Body of pancreas (tissue), 4 donors: ENCODE data around the gene BIRC6. TPM values are rescaled to one million over a fixed set of nuclear protein-coding genes. Genes with fewer than 3 reads are reported as not detected.
A peak's percentile ranks its signal among the peaks of the same experiment; 100 is the strongest.
"Not testable (repeated sequence)": the region's sequence is repeated elsewhere in the genome, so short reads cannot be mapped to it uniquely, and the experiment has no call there.

ENCODE experiments used
- ATAC-seq: fragments of 150-250 bp; one replicate; pipeline ENCODE4 v1.9.1; 2016
- DNase-seq, 4 donors: peaks; one replicate each; pipeline ENCODE4 v3.0.0-alpha.2; 2019
- H3K27ac ChIP-seq, 4 donors: fragments of 200-600 bp; sonication (generic); 1 replicate in 3 of 4; 2 replicates in 1 of 4; pipeline versions ENCODE4 v1.5.1 to v1.6.1; 2016 to 2019; ENCODE audit warnings: mild to moderate bottlenecking in 1 of 4, mixed read lengths in 1 of 4, moderate library complexity in 1 of 4
- H3K27me3 ChIP-seq, 2 donors: fragments of 200-600 bp; sonication (generic); one replicate each; pipeline ENCODE4 v1.6.0; 2016; ENCODE audit warnings: mild to moderate bottlenecking in 1 of 2
- H3K36me3 ChIP-seq, 2 donors: fragments of 200-600 bp; sonication (generic); replicated peaks in 1 of 2; 2 replicates each; pipeline ENCODE4 v1.5.1; 2016; ENCODE audit warnings: low read depth in 2 of 2; ENCODE audit not compliant: insufficient read depth in 1 of 2
- H3K4me1 ChIP-seq: fragments of 200-600 bp; sonication (generic); one replicate; pipeline ENCODE4 v1.6.0; 2016
- H3K4me3 ChIP-seq, 2 donors: fragments of 200-600 bp; sonication (generic); 1 replicate in 1 of 2; 2 replicates in 1 of 2; pipeline ENCODE4 v1.5.1; 2016 to 2019
- H3K9me3 ChIP-seq, 3 donors: fragments of 200-600 bp; sonication (generic); 1 replicate in 2 of 3; 2 replicates in 1 of 3; pipeline ENCODE4 v1.5.1; 2016
- CTCF ChIP-seq, 7 experiments: fragments of 450-650 bp in 4 of 7; fragments of 200-600 bp in 3 of 7; sonication (generic) in 3 of 7; IDR thresholded peaks; one replicate each; pipeline ENCODE4 v1.5.1; 2016 to 2019; ENCODE audit warnings: antibody characterized with exemption in 7 of 7
- POLR2A ChIP-seq, 3 donors: fragments of 450-650 bp; IDR thresholded peaks; one replicate each; pipeline ENCODE4 v1.6.1; 2016; ENCODE audit warnings: antibody characterized with exemption in 3 of 3, mild to moderate bottlenecking in 2 of 3
- WGBS, 2 donors: methylation state at CpG; one replicate each; pipeline ENCODE4 v1.1.5; 2017; 5-methylcytosine and 5-hydroxymethylcytosine counted together
- intact Hi-C: fragments of 100-400 bp; cut with DNase I; formaldehyde crosslinking; loops from one replicate; pipeline ENCODE4 v1.15.1; 2023
- total RNA-seq, 2 donors: library from RNA; depleted of rRNA; stranded (reverse); fragments of >200 nt; gene quantifications; one replicate each; pipeline ENCODE4 v1.1.0, GENCODE V29; 2016

The BIRC6 gene
- total RNA-seq = 100 to 1,000 TPM in 1 of 2 donors, 10 to 100 TPM in 1; 71.9 to 102 TPM

- TF ChIP-seq CTCF (IDR thresholded peaks at IDR 0.05) (peak in 2 of 7 experiments; percentile 25 to 26), POLR2A (IDR thresholded peaks at IDR 0.05) (peak; percentile 92 to 96 (median 95))
- Histone ChIP-seq H3K4me1 (peaks cover 31% of the 10 kb centered on the region), H3K27ac (peak within 1 kb of the TSS; percentile 85 to 98 (median 94)), H3K9me3 (no peaks in the 10 kb centered on the region), H3K36me3 (no peaks in the 10 kb centered on the region), H3K4me3 (peak within 1 kb of the TSS; percentile 73 to 97), H3K27me3 (no peaks in the 10 kb centered on the region)
- WGBS, 2 donors = 0% methylated on average over 1 to 56 of the region's 76 CpGs
- ATAC-seq (peak; percentile 95), DNase-seq (peak; percentile 98)
- intact Hi-C loops = no loop called here
Measured at GRCh38 chr2:32356681-32357317, at the start of gene BIRC6. Gene BIRC6 (plus strand): TSS chr2:32357023. CDS start chr2:32357162, 139 bp downstream.

- H3K27ac ChIP-seq = peak overlapping the region in 1 of 4 donors; percentile 26
- TF ChIP-seq POLR2A (IDR thresholded peaks at IDR 0.05) (no peak), CTCF (IDR thresholded peaks at IDR 0.05) (no peak)
- peaks cover 8% of the 10 kb centered on the region for H3K4me1 ChIP-seq
- no peaks in the 10 kb centered on the region for H3K9me3 ChIP-seq
- DNase-seq (no peak), ATAC-seq (no peak)
- H3K27me3 ChIP-seq = no peaks in the 10 kb centered on the region
- no peak overlapping the region for H3K4me3 ChIP-seq
- 85 to 86% methylated on average over 7 of the region's 7 CpGs for WGBS, 2 donors
- no peaks in the 10 kb centered on the region for H3K36me3 ChIP-seq
- intact Hi-C loops = no loop called here
Measured at GRCh38 chr2:32310577-32310976, 46.2 kb upstream of the BIRC6 start.

- no peaks in the 10 kb centered on the region for H3K4me1 ChIP-seq
- no peaks in the 10 kb centered on the region for H3K9me3 ChIP-seq
- H3K36me3 ChIP-seq = no peaks in the 10 kb centered on the region
- 34 to 46% methylated on average over 1 of the region's 1 CpG for WGBS, 2 donors
- H3K27ac ChIP-seq = no peak overlapping the region
- H3K27me3 ChIP-seq = no peaks in the 10 kb centered on the region
- no peak for TF ChIP-seq CTCF (IDR thresholded peaks at IDR 0.05)
- no peak for TF ChIP-seq POLR2A (IDR thresholded peaks at IDR 0.05)
- H3K4me3 ChIP-seq = no peak overlapping the region
- DNase-seq (no peak), ATAC-seq (no peak)
- intact Hi-C loops = no loop called here
Measured at GRCh38 chr2:32314886-32315285, 41.9 kb upstream of the BIRC6 start.

- H3K4me3 ChIP-seq, H3K36me3 ChIP-seq, H3K27me3 ChIP-seq, ATAC-seq, intact Hi-C loops, DNase-seq, H3K9me3 ChIP-seq: not testable (repeated sequence)
- Histone ChIP-seq H3K4me1 (peaks cover 38% of the 10 kb centered on the region), H3K27ac (peak overlapping the region; percentile 18 to 90 (median 79))
- 33 to 48% methylated on average over 1 of the region's 1 CpG for WGBS, 2 donors
Measured at GRCh38 chr2:32328679-32329078, 28.1 kb upstream of the BIRC6 start.

GRCh38 chr2:32329180-32329980 lies 27.4 kb upstream of the BIRC6 start:
- H3K27me3 ChIP-seq, H3K36me3 ChIP-seq, H3K9me3 ChIP-seq, intact Hi-C loops, H3K4me3 ChIP-seq: not testable (repeated sequence)
- 32 to 37% methylated on average over 14 of the region's 14 CpGs for WGBS, 2 donors
- H3K27ac ChIP-seq = peak overlapping the region; percentile 18 to 90 (median 79)
- DNase-seq (peak; percentile 22 to 59 (median 39)), ATAC-seq (peak; percentile 95)
- H3K4me1 ChIP-seq = peaks cover 38% of the 10 kb centered on the region
- peak in 2 of 3 donors; percentile 25 to 45 for TF ChIP-seq POLR2A (IDR thresholded peaks at IDR 0.05)
